Measurements from ENCODE around the gene CD244.

CD244 gene

GRCh38 chr1:160797271-160797709 lies 65.4 kb downstream of the CD244 start:
- H3K4me3 ChIP-seq (ENCODE audit: severe bottlenecking), result no peak overlapping the region
- ATAC-seq (ENCODE audit: low read depth) (no peak), DNase-seq (ENCODE audit: low spot score) (no peak)
- H3K27me3 ChIP-seq (ENCODE audit: insufficient read depth, poor library complexity, severe bottlenecking), result no peaks in the 10 kb centered on the region
- H3K36me3 ChIP-seq (ENCODE audit: low read depth), result no peaks in the 10 kb centered on the region
- no peak overlapping the region for H3K27ac ChIP-seq (ENCODE audit: poor library complexity, severe bottlenecking)
- no peaks in the 10 kb centered on the region for H3K9me3 ChIP-seq (ENCODE audit: severe bottlenecking)
- no peaks in the 10 kb centered on the region for H3K4me1 ChIP-seq (ENCODE audit: insufficient read depth, poor library complexity, severe bottlenecking)
- no peak for TF ChIP-seq CTCF (IDR thresholded peaks at IDR 0.05; ENCODE audit: poor library complexity, severe bottlenecking)

- H3K9me3 ChIP-seq (ENCODE audit: severe bottlenecking), result no peaks in the 10 kb centered on the region
- no peak within 1 kb of the TSS for H3K27ac ChIP-seq (ENCODE audit: poor library complexity, severe bottlenecking)
- H3K4me3 ChIP-seq (ENCODE audit: severe bottlenecking), result no peak within 1 kb of the TSS
- ATAC-seq (ENCODE audit: low read depth) (no peak), DNase-seq (ENCODE audit: low spot score) (no peak)
- H3K27me3 ChIP-seq (ENCODE audit: insufficient read depth, poor library complexity, severe bottlenecking), result no peaks in the 10 kb centered on the region
- no peaks in the 10 kb centered on the region for H3K36me3 ChIP-seq (ENCODE audit: low read depth)
- TF ChIP-seq CTCF (IDR thresholded peaks at IDR 0.05; ENCODE audit: poor library complexity, severe bottlenecking), result no peak
- no peaks in the 10 kb centered on the region for H3K4me1 ChIP-seq (ENCODE audit: insufficient read depth, poor library complexity, severe bottlenecking)
These were observed 66.7 kb downstream of the CD244 start, which contains the start of gene LY9 for GRCh38 chr1:160795951-160796383. TSS of gene LY9 (plus strand) at chr1:160796174. CDS start at chr1:160796188, 14 bp downstream.

GRCh38 chr1:160794376-160794775 lies 68.3 kb downstream of the CD244 start:
- Histone ChIP-seq H3K9me3 (ENCODE audit: severe bottlenecking) (no peaks in the 10 kb centered on the region), H3K27me3 (ENCODE audit: insufficient read depth, poor library complexity, severe bottlenecking) (no peaks in the 10 kb centered on the region), H3K4me3 (ENCODE audit: severe bottlenecking) (no peak overlapping the region), H3K36me3 (ENCODE audit: low read depth) (no peaks in the 10 kb centered on the region), H3K27ac (ENCODE audit: poor library complexity, severe bottlenecking) (no peak overlapping the region), H3K4me1 (ENCODE audit: insufficient read depth, poor library complexity, severe bottlenecking) (no peaks in the 10 kb centered on the region)
- DNase-seq (ENCODE audit: low spot score) (no peak), ATAC-seq (ENCODE audit: low read depth) (no peak)
- no peak for TF ChIP-seq CTCF (IDR thresholded peaks at IDR 0.05; ENCODE audit: poor library complexity, severe bottlenecking)

- DNase-seq (ENCODE audit: low spot score) (no peak), ATAC-seq (ENCODE audit: low read depth) (no peak)
- Histone ChIP-seq H3K36me3 (ENCODE audit: low read depth) (no peaks in the 10 kb centered on the region), H3K27ac (ENCODE audit: poor library complexity, severe bottlenecking) (no peak overlapping the region), H3K27me3 (ENCODE audit: insufficient read depth, poor library complexity, severe bottlenecking) (no peaks in the 10 kb centered on the region), H3K4me1 (ENCODE audit: insufficient read depth, poor library complexity, severe bottlenecking) (no peaks in the 10 kb centered on the region), H3K4me3 (ENCODE audit: severe bottlenecking) (no peak overlapping the region), H3K9me3 (ENCODE audit: severe bottlenecking) (no peaks in the 10 kb centered on the region)
- no peak for TF ChIP-seq CTCF (IDR thresholded peaks at IDR 0.05; ENCODE audit: poor library complexity, severe bottlenecking)
These were observed 72.7 kb downstream of the CD244 start for GRCh38 chr1:160789702-160790611.
